ENCODE measurements around the gene APLF. TPM values are rescaled to one million over a fixed set of nuclear protein-coding genes. Genes with fewer than 3 reads are reported as not detected.

Gene APLF
- total RNA-seq, 1 donor from 2014 or later = 3.8 TPM

GRCh38 chr2:68620772-68621171 is 153.4 kb downstream of the APLF start:
- Mint-ChIP-seq H3K9me3 (peaks cover 4% of the 10 kb centered on the region), H3K4me3 (ENCODE audit: low read depth) (no peak overlapping the region), H3K27me3 (ENCODE audit: low read depth) (peaks cover 3% of the 10 kb centered on the region), H3K36me3 (ENCODE audit: low read depth) (no peaks in the 10 kb centered on the region), H3K27ac (no peak overlapping the region), H3K4me1 (ENCODE audit: low read depth) (no peaks in the 10 kb centered on the region)
- no peak for DNase-seq (ENCODE audit: low spot score)
- intact Hi-C loops (cut with micrococcal nuclease) = no loop called here

GRCh38 chr2:68623820-68624219 is 156.4 kb downstream of the APLF start:
- H3K4me3 Mint-ChIP-seq (ENCODE audit: low read depth) = no peak overlapping the region
- H3K9me3 Mint-ChIP-seq = peaks cover 4% of the 10 kb centered on the region
- H3K4me1 Mint-ChIP-seq (ENCODE audit: low read depth) = no peaks in the 10 kb centered on the region
- DNase-seq (ENCODE audit: low spot score) = no peak
- H3K36me3 Mint-ChIP-seq (ENCODE audit: low read depth) = no peaks in the 10 kb centered on the region
- H3K27ac Mint-ChIP-seq = no peak overlapping the region
- intact Hi-C loops (cut with micrococcal nuclease) = no loop called here
- peaks cover 12% of the 10 kb centered on the region for H3K27me3 Mint-ChIP-seq (ENCODE audit: low read depth)

GRCh38 chr2:68627615-68628014 is 160.2 kb downstream of the APLF start:
- intact Hi-C loops (cut with micrococcal nuclease) = no loop called here
- Mint-ChIP-seq H3K27me3 (ENCODE audit: low read depth) (peaks cover 23% of the 10 kb centered on the region), H3K36me3 (ENCODE audit: low read depth) (no peaks in the 10 kb centered on the region), H3K27ac (no peak overlapping the region), H3K4me3 (ENCODE audit: low read depth) (no peak overlapping the region), H3K9me3 (no peaks in the 10 kb centered on the region), H3K4me1 (ENCODE audit: low read depth) (no peaks in the 10 kb centered on the region)
- no peak for DNase-seq (ENCODE audit: low spot score)

Other genes with a start within 250 kb of the APLF start
- gene PPP3R1, start 215.1 kb upstream of the APLF start, total RNA-seq = 77.3 and 78.6 TPM in 2 replicates
- gene CNRIP1, start 147.6 kb upstream of the APLF start, total RNA-seq = not detected in 2 replicates
- gene PLEK, start 102.3 kb upstream of the APLF start, total RNA-seq = 0.18 and 0.48 TPM in 2 replicates
- 1.3 TPM in 2 replicates for gene FBXO48, start 291 bp upstream of the APLF start, total RNA-seq
- gene PROKR1, start 176.0 kb downstream of the APLF start, total RNA-seq = not detected in 2 replicates

Measured in activated T-helper 2 cell treated with anti-CD3 and anti-CD28 coated beads, Interferon-gamma antibody, Interleukin-2, Interleukin-4, amounts not matched to agents 10 μg/mL and 5 μg/mL and 100 μg/mL, durations not matched to agents 14 hours and 24 hours and 36 hours (primary cell).